ENCODE results near the gene NXPH4.

The NXPH4 gene

GRCh38 chr12:57273516-57273915, 56.9 kb downstream of the NXPH4 start:
- DNase-seq (ENCODE audit: low read depth, low spot score) = no peak
